ENCODE data around the gene RAB3A.
"Not testable (repeated sequence)": the region's sequence is repeated elsewhere in the genome, so short reads cannot be mapped to it uniquely, and the experiment has no call there.

RAB3A gene

DNA sequence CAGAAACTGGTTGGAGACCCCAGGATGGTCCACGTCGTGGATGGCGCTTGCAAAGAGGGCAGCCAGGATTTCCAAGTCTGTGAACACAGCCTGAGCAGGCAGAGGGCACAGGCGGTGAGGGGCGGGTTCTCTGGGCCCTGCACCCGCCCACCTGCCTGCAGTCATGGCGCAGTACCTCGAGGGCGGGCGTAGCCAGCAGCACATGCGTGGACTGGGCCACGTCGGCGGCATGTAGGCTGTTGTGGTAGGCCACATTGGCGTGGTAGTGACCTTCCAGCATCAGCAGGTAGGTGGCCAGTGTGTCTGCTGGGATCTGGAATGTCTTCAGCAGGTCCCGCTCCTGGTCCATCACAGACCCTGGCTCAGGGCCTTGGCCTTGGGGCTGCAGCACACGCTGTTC is 14.3 kb upstream of the RAB3A start:
- Histone ChIP-seq H3K4me3 (replicated peaks; ENCODE audit: low read depth, low read length) (no peak overlapping the region), H3K27me3 (replicated peaks; ENCODE audit: control insufficient read depth, insufficient read depth, low read length) (no peaks in the 10 kb centered on the region), H3K36me3 (ENCODE audit: control insufficient read depth, insufficient read depth, low read length) (no peaks in the 10 kb centered on the region)
- TF ChIP-seq, protein P1, sequence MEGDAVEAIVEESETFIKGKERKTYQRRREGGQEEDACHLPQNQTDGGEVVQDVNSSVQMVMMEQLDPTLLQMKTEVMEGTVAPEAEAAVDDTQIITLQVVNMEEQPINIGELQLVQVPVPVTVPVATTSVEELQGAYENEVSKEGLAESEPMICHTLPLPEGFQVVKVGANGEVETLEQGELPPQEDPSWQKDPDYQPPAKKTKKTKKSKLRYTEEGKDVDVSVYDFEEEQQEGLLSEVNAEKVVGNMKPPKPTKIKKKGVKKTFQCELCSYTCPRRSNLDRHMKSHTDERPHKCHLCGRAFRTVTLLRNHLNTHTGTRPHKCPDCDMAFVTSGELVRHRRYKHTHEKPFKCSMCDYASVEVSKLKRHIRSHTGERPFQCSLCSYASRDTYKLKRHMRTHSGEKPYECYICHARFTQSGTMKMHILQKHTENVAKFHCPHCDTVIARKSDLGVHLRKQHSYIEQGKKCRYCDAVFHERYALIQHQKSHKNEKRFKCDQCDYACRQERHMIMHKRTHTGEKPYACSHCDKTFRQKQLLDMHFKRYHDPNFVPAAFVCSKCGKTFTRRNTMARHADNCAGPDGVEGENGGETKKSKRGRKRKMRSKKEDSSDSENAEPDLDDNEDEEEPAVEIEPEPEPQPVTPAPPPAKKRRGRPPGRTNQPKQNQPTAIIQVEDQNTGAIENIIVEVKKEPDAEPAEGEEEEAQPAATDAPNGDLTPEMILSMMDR (IDR thresholded peaks at IDR 0.05; ENCODE audit: insufficient read depth, low read length, poor library complexity, severe bottlenecking), result no peak
- DNase-seq (ENCODE audit: extremely low read depth, insufficient read length), result no peak

DNA sequence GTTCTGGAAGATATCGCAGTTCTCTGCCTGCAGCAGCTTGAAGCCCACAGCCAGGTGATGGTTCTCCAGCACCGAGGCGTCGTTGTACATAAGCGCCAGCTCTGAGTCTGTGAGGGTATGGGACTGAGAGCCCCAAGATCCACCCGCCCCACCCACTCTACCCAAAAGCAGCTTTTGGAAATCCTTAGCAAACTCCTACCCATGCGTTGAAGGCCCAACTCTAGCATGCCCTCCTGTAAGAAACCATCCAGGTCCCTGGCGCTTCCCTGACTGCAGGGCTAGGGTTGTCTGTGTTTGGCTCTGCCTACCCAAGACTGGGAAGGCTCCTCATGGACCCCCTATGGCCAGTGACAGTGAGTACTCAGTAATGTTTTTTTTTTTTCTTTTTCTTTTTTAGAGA is 12.9 kb upstream of the RAB3A start:
- no peaks in the 10 kb centered on the region for H3K27me3 ChIP-seq (replicated peaks; ENCODE audit: control insufficient read depth, insufficient read depth, low read length)
- TF ChIP-seq, protein P1 (IDR thresholded peaks at IDR 0.05; ENCODE audit: insufficient read depth, low read length, poor library complexity, severe bottlenecking), result no peak
- H3K36me3 ChIP-seq (ENCODE audit: control insufficient read depth, insufficient read depth, low read length), result no peaks in the 10 kb centered on the region
- no peak for DNase-seq (ENCODE audit: extremely low read depth, insufficient read length)
- H3K4me3 ChIP-seq (replicated peaks; ENCODE audit: low read depth, low read length), result no peak overlapping the region

DNA sequence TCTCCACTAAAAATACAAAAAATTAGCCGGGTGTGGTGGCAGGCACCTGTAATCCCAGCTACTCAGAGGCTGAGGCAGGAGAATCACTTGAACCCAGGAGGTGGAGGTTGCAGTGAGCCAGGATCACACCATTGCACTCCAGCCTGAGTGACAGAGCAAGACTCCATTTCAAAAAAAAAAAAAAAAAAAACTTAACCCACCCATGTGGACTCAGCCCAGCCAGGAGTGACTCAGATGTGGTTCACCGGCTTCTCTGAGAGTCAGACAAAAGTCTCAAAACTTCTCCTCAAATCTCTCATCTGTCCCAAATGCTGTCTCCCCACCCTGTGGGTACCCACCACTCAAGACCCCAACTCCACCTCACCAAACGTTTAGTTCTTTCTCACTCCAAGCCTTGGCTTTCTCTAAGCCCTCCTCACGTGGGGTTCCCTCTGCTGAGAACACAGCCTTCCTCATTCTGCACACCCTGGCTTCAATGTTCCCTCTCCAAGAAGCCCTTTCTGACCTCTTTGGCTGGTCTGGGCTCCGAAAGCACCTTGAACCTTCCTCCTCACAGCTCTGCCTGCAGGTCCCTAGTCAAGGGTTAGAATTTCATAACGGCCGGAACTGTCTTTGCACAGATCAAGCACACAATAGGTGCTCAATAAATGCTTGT is 11.1 kb upstream of the RAB3A start:
- DNase-seq (ENCODE audit: extremely low read depth, insufficient read length), result no peak
- no peaks in the 10 kb centered on the region; the same call in none of the 2 replicates for H3K27me3 ChIP-seq (replicated peaks; ENCODE audit: control insufficient read depth, insufficient read depth, low read length)

DNA sequence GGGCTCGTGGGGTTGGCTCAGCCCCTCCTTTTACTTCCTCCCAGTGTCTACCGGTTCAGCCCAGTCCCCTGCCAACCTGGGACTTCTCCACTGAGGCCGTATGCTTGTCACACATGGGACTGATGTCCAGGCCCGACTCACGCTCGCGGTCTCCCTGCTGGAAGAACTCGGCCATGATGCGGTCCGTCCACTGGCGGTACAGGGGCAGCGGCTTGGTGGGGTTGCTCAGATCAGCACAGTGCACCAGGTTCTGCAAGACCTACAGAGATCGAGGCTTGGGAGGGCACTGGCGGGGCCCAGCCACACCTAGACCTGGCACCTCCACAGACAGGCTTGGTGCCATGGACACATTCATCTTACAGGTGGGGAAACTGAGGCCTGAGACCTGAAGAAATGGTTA is 7.8 kb upstream of the RAB3A start:
- Histone ChIP-seq H3K4me3 (replicated peaks; ENCODE audit: low read depth, low read length) (no peak overlapping the region), H3K36me3 (ENCODE audit: control insufficient read depth, insufficient read depth, low read length) (no peaks in the 10 kb centered on the region), H3K27me3 (replicated peaks; ENCODE audit: control insufficient read depth, insufficient read depth, low read length) (peaks cover 2% of the 10 kb centered on the region)
- TF ChIP-seq, protein P1 (IDR thresholded peaks at IDR 0.05; ENCODE audit: insufficient read depth, low read length, poor library complexity, severe bottlenecking), result no peak
- DNase-seq (ENCODE audit: extremely low read depth, insufficient read length), result no peak

More for the DNA sequence above, 11.1 kb upstream of the RAB3A start:
- Histone ChIP-seq H3K36me3 (ENCODE audit: control insufficient read depth, insufficient read depth, low read length) (no peaks in the 10 kb centered on the region), H3K4me3 (replicated peaks; ENCODE audit: low read depth, low read length) (no peak overlapping the region)
- TF ChIP-seq, protein P1 (IDR thresholded peaks at IDR 0.05; ENCODE audit: insufficient read depth, low read length, poor library complexity, severe bottlenecking), result no peak

DNA sequence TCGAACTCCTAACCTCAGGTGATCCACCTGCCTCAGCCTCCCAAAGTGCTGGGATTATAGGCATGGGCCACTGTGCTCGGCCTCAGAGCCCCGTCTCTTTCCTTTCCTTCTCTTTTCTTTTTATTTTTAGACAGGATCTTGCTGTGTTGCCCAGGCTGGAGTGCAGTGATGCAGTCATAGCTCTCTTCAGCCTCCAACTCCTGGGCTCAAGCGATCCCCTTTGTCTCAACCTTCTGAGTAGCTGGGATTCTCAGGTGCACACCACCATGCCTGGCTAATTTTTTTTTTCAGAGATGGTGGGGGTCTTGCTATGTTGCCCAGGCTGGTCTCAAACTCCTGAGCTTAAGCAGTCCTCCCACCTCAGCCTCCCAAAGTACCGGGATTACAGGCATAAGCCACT is 6.1 kb upstream of the RAB3A start:
- not testable (repeated sequence) for H3K27me3 ChIP-seq (replicated peaks; ENCODE audit: control insufficient read depth, insufficient read depth, low read length); H3K36me3 ChIP-seq (ENCODE audit: control insufficient read depth, insufficient read depth, low read length); H3K4me3 ChIP-seq (replicated peaks; ENCODE audit: low read depth, low read length); DNase-seq (ENCODE audit: extremely low read depth, insufficient read length)

DNA sequence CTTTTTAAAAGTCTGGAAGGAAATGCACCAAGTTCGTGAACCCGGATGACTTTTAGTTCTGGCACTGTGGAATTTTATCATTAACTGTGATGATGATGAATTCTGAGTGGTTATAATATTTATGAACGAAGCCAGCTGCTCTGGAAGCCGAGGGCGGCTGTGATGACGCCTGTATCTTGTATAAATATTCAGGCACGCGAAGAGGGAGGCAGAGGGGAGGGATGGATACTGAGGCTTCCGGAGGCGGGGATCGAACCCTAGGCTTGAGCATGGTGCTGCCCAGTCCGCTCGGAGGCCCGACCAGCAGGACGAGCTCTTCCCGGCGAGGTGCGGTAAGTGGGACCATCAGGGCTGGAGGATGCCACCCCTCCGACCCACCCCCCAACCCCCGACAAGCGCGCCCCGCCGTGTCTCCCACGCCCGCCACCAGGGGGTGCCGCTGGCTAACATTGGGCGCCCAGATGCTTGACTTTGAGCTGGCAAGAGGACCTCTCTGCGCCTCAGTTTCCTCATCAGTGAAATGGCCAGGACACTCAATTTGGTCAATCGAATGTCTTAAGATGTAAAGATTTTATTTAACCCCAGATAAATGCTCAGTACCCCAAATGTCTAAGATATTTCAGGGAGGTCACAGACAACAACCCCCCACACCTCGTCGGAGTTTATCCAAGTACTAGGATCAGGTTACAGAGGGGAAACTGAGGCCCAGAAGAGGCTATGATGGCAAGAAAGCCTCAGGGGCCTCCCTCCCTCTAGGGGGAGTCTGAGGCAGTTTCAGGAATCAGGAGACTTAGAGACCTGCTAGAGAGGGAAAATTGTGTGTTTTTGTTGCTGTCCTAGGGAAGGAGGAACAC is 4.5 kb upstream of the RAB3A start:
- Histone ChIP-seq H3K4me3 (replicated peaks; ENCODE audit: low read depth, low read length) (no peak overlapping the region), H3K36me3 (ENCODE audit: control insufficient read depth, insufficient read depth, low read length) (no peaks in the 10 kb centered on the region), H3K27me3 (replicated peaks; ENCODE audit: control insufficient read depth, insufficient read depth, low read length) (peaks cover 2% of the 10 kb centered on the region)
- TF ChIP-seq, protein P1 (IDR thresholded peaks at IDR 0.05; ENCODE audit: insufficient read depth, low read length, poor library complexity, severe bottlenecking), result peak; percentile 84
- no peak for DNase-seq (ENCODE audit: extremely low read depth, insufficient read length)
